Loucy (cell line): ENCODE measurements around the gene PAPPA2.

Source experiments
- EZH2phosphoT487 ChIP-seq: fragments of 200-600 bp; IDR thresholded peaks from 2 replicates; pipeline ENCODE4 v1.6.1; 2018; ENCODE audit warnings: antibody characterized with exemption, mild to moderate bottlenecking, moderate library complexity, borderline replicate concordance
- TF ChIP-seq, protein P1 (sequence below): fragments of 200-600 bp; sonication (generic); conservative IDR thresholded peaks from 2 replicates; pipeline ENCODE4 v1.5.1; 2014; ENCODE audit warnings: mild to moderate bottlenecking, antibody characterized with exemption, low read length

DNA sequence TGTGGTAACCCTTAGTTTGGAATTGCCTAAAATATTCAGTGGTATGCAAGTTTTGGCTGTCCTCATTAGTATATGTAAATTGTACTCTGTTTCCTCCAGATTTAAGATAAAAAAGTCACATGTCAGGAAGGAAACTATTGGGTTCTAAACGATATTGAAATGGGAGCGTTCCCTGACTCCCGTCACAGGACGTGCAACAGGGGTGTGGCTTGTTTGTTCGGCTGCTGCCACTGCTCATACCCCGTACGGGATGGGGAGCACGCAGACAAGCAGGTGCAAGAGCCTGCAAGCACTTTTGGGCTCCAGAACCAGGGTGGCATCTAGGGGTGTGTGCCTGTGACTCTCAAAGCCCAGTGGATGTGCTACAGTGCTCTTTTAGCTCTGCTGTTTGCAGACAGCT is 6.2 kb upstream of the PAPPA2 start:
- TF ChIP-seq, protein P1, sequence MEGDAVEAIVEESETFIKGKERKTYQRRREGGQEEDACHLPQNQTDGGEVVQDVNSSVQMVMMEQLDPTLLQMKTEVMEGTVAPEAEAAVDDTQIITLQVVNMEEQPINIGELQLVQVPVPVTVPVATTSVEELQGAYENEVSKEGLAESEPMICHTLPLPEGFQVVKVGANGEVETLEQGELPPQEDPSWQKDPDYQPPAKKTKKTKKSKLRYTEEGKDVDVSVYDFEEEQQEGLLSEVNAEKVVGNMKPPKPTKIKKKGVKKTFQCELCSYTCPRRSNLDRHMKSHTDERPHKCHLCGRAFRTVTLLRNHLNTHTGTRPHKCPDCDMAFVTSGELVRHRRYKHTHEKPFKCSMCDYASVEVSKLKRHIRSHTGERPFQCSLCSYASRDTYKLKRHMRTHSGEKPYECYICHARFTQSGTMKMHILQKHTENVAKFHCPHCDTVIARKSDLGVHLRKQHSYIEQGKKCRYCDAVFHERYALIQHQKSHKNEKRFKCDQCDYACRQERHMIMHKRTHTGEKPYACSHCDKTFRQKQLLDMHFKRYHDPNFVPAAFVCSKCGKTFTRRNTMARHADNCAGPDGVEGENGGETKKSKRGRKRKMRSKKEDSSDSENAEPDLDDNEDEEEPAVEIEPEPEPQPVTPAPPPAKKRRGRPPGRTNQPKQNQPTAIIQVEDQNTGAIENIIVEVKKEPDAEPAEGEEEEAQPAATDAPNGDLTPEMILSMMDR: no peak
- no peak for TF ChIP-seq EZH2phosphoT487
